SK-N-SH (cell line): ENCODE data around the gene DEFB129. TPM values are rescaled to one million over a fixed set of nuclear protein-coding genes. Genes with fewer than 3 reads are reported as not detected.
"Not testable (repeated sequence)": the region's sequence is repeated elsewhere in the genome, so short reads cannot be mapped to it uniquely, and the experiment has no call there.

ENCODE experiments used
- CTCF ChIA-PET: fragments of 300-600, 350-600 bp; formaldehyde crosslinking; extraction: SDS; loops from one replicate; lab custom pipeline; 2021; lab: Yijun Ruan, JAX
- POLR2A ChIA-PET: fragments of 350-600 bp; sonication (Branson Sonifier 250); formaldehyde crosslinking; extraction: SDS; loops from one replicate; lab custom pipeline; 2020; ENCODE audit warnings: antibody characterized with exemption, inconsistent platforms; lab: Yijun Ruan, JAX
- DNase-seq: peaks from one replicate; pipeline ENCODE4 v3.0.0; 2012
- H2AFZ ChIP-seq: fragments of 200-600 bp; sonication (generic); 2 replicates; pipeline ENCODE4 v1.8.1; 2016; ENCODE audit warnings: antibody characterized with exemption, mild to moderate bottlenecking, low read depth
- H3F3A ChIP-seq: fragments of 200-600 bp; sonication (generic); replicated peaks from 2 replicates; pipeline ENCODE3; 2016; ENCODE audit warnings: antibody characterized with exemption, mild to moderate bottlenecking; ENCODE audit not compliant: insufficient read depth
- H3K27ac ChIP-seq, 2 experiments: fragments of 200-500 bp in 1 of 2; fragments of 200-600 bp in 1 of 2; sonication (Bioruptor generic) in 1 of 2; sonication (generic), shearing (Covaris generic) in 1 of 2; 2 replicates each; pipeline versions ENCODE4 v1.5.1 to v1.6.1; 2014 to 2016; ENCODE audit warnings: low read depth in 2 of 2, inconsistent platforms in 1 of 2, low read length in 1 of 2, mild to moderate bottlenecking in 1 of 2, mixed read lengths in 1 of 2
- H3K27me3 ChIP-seq: fragments of 200-600 bp; sonication (generic), shearing (Covaris generic); 2 replicates; pipeline ENCODE4 v1.6.1; 2016; ENCODE audit warnings: mixed run types; ENCODE audit not compliant: insufficient read depth
- H3K36me3 ChIP-seq, 2 experiments: fragments of 200-500 bp in 1 of 2; fragments of 200-600 bp in 1 of 2; sonication (Bioruptor generic) in 1 of 2; sonication (generic) in 1 of 2; replicated peaks in 1 of 2; 2 replicates each; pipeline versions ENCODE3 to v1.5.1; 2014 to 2016; ENCODE audit warnings: low read length in 1 of 2, mild to moderate bottlenecking in 1 of 2; ENCODE audit not compliant: insufficient read depth in 2 of 2, control insufficient read depth in 1 of 2
- H3K4me1 ChIP-seq, 2 experiments: fragments of 200-500 bp in 1 of 2; fragments of 200-600 bp in 1 of 2; sonication (Bioruptor generic) in 1 of 2; sonication (generic), shearing (Covaris generic) in 1 of 2; 2 replicates each; pipeline versions ENCODE4 v1.5.1 to v1.6.1; 2014 to 2016; ENCODE audit warnings: low read depth in 1 of 2, low read length in 1 of 2, mixed run types in 1 of 2; ENCODE audit not compliant: insufficient read depth in 2 of 2, control insufficient read depth in 1 of 2
- H3K4me2 ChIP-seq: fragments of 200-600 bp; sonication (generic), shearing (Covaris generic); 2 replicates; pipeline ENCODE4 v1.6.1; 2017; ENCODE audit warnings: mixed run types
- H3K4me3 ChIP-seq, 2 experiments: fragments of 200-500 bp in 1 of 2; fragments of 200-600 bp in 1 of 2; sonication (Bioruptor generic) in 1 of 2; sonication (generic), shearing (Covaris generic) in 1 of 2; 2 replicates each; pipeline versions ENCODE4 v1.5.1 to v1.8.1; 2014 to 2016; ENCODE audit warnings: low read depth in 2 of 2, inconsistent platforms in 1 of 2, low read length in 1 of 2, mild to moderate bottlenecking in 1 of 2, mixed read lengths in 1 of 2, moderate library complexity in 1 of 2
- H3K79me2 ChIP-seq: fragments of 200-600 bp; sonication (generic); 2 replicates; pipeline ENCODE4 v1.8.1; 2017; ENCODE audit warnings: mild to moderate bottlenecking; ENCODE audit not compliant: insufficient read depth
- H3K9ac ChIP-seq: fragments of 200-600 bp; sonication (generic); 2 replicates; pipeline ENCODE4 v1.6.1; 2017; ENCODE audit warnings: mixed run types
- H3K9me2 ChIP-seq: fragments of 200-600 bp; sonication (generic); 2 replicates; pipeline ENCODE4 v1.6.1; 2017; ENCODE audit warnings: mixed run types
- H3K9me3 ChIP-seq: fragments of 200-600 bp; sonication (generic); 2 replicates; pipeline ENCODE4 v1.6.1; 2017; ENCODE audit warnings: mixed run types, mild to moderate bottlenecking, moderate library complexity
- H4K20me1 ChIP-seq: fragments of 200-600 bp; sonication (generic); 2 replicates; pipeline ENCODE4 v1.6.1; 2017; ENCODE audit warnings: mild to moderate bottlenecking, mixed run types; ENCODE audit not compliant: insufficient read depth
- CHD2 ChIP-seq: fragments of 150-350 bp; IDR thresholded peaks from 2 replicates; pipeline ENCODE4 v1.6.1; 2018; ENCODE audit warnings: low read length; ENCODE audit not compliant: partially characterized antibody
- ELF1 ChIP-seq: IDR thresholded peaks from 2 replicates; pipeline ENCODE4 v1.4.0; 2012
- FOSL2 ChIP-seq: IDR thresholded peaks from 2 replicates; pipeline ENCODE4 v1.4.0; 2012; ENCODE audit warnings: low read depth, mild to moderate bottlenecking, moderate library complexity, borderline replicate concordance
- FOXJ3 ChIP-seq: sonication (generic); formaldehyde crosslinking; IDR thresholded peaks from 2 replicates; pipeline ENCODE4 v1.5.1; 2020; ENCODE audit warnings: mild to moderate bottlenecking, missing genetic modification reagents
- JUND ChIP-seq: IDR thresholded peaks from 2 replicates; pipeline ENCODE4 v1.4.0; 2012
- MEF2A ChIP-seq: IDR thresholded peaks from 2 replicates; pipeline ENCODE4 v1.4.0; 2012; ENCODE audit warnings: low read depth, borderline replicate concordance
- NRF1 ChIP-seq: IDR thresholded peaks from 2 replicates; pipeline ENCODE4 v1.6.1; 2012; ENCODE audit warnings: low read depth, mild to moderate bottlenecking, low read length
- RFX5 ChIP-seq: IDR thresholded peaks from 2 replicates; pipeline ENCODE4 v1.6.1; 2012; ENCODE audit warnings: mild to moderate bottlenecking, improper control_type of control experiment, low read length
- RXRA ChIP-seq: IDR thresholded peaks from 2 replicates; pipeline ENCODE4 v1.4.0; 2012; ENCODE audit warnings: low read depth, mild to moderate bottlenecking, borderline replicate concordance
- SIN3A ChIP-seq: IDR thresholded peaks from 2 replicates; pipeline ENCODE4 v1.6.1; 2012; ENCODE audit warnings: low read depth, mild to moderate bottlenecking, low read length, moderate library complexity, borderline replicate concordance
- SMC3 ChIP-seq: IDR thresholded peaks from 2 replicates; pipeline ENCODE4 v1.6.1; 2012; ENCODE audit warnings: low read depth, low read length, improper control_type of control experiment
- TEAD4 ChIP-seq: IDR thresholded peaks from 2 replicates; pipeline ENCODE4 v1.4.0; 2012; ENCODE audit warnings: mild to moderate bottlenecking, borderline replicate concordance; ENCODE audit not compliant: insufficient read depth
- YY1 ChIP-seq: IDR thresholded peaks from 2 replicates; pipeline ENCODE4 v1.4.0; 2012; ENCODE audit warnings: low read depth, mild to moderate bottlenecking
- WGBS: methylation state at CpG from one replicate; pipeline ENCODE4 v1.1.6; 2017; ENCODE audit warnings: low lambda C conversion rate; 5-methylcytosine and 5-hydroxymethylcytosine counted together
- polyA plus RNA-seq, 3 experiments: library from polyadenylated mRNA; depleted of rRNA; stranded (reverse); fragments of >200 nt; gene quantifications; 2 replicates each; pipeline ENCODE4 v1.2.3, GENCODE V29; 2012
- TF ChIP-seq, protein P1 (sequence below): IDR thresholded peaks from 2 replicates; pipeline ENCODE4 v1.4.0; 2012; ENCODE audit warnings: low read depth
- TF ChIP-seq, protein P2 (sequence below): fragments of 200-600 bp; sonication (generic); IDR thresholded peaks from 2 replicates; pipeline ENCODE4 v1.6.1; 2017; ENCODE audit warnings: antibody characterized with exemption, mild to moderate bottlenecking, moderate library complexity
- TF ChIP-seq, protein P3 (sequence below): IDR thresholded peaks from 2 replicates; pipeline ENCODE4 v1.4.0; 2012; ENCODE audit warnings: low read depth, borderline replicate concordance

Gene DEFB129
- polyA plus RNA-seq, 1 of the 3 experiments (the other 2 are of a cell fraction): not detected

DNA sequence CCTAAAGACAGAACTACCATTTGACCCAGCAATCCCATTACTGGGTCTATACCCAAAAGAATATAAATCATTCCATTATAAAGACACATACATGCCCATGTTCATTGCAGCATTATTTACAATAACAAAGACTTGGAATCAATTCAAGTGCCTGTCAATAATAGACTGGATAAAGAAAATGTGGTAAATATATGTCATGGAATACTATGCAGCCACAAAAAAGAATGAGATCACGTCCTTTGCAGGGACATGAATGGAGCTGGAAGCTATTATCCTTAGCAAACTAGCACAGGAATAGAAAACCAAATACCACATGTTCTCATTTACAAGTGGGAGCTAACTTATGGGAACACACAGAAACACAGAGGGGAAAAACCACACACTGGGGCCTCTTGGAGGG is 28.8 kb upstream of the DEFB129 start:
- WGBS: 8% methylated on average over 1 of the region's 1 CpG

DNA sequence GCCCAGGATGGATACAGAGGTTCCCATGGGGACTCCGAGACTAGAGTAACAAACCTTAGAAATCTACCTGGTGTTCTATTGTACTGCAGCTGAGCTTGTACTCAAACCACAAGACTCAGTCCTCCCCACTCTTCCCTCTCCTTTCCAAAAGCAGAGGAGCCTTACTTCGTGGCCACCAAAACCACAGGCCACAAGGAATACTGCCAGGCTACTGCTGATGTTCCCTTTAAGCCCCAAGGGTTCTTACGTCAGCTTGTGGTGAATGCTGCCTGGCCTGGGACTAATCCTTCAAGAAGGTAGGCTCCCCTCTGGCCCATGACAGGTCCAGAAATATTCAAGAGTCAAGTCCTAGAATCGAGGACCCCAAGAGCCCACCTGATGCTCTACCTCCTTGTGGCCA is 27.1 kb upstream of the DEFB129 start:
- TF ChIP-seq RFX5 (no peak), TEAD4 (no peak), FOSL2 (no peak), YY1 (no peak), RXRA (no peak), CHD2 (no peak), FOXJ3 (CRISPR knock-in tag) (no peak)
- TF ChIP-seq, protein P1, sequence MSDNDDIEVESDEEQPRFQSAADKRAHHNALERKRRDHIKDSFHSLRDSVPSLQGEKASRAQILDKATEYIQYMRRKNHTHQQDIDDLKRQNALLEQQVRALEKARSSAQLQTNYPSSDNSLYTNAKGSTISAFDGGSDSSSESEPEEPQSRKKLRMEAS: no peak
- CTCF ChIA-PET: no interaction called here
- DNase-seq: no peak

More for the DNA sequence above, 28.8 kb upstream of the DEFB129 start:
- TF ChIP-seq NRF1 (no peak), FOXJ3 (CRISPR knock-in tag) (no peak), CHD2 (no peak), SIN3A (no peak), SMC3 (no peak), JUND (no peak), ELF1 (no peak), RXRA (no peak), RFX5 (no peak), MEF2A (no peak)
- TF ChIP-seq, protein P2, sequence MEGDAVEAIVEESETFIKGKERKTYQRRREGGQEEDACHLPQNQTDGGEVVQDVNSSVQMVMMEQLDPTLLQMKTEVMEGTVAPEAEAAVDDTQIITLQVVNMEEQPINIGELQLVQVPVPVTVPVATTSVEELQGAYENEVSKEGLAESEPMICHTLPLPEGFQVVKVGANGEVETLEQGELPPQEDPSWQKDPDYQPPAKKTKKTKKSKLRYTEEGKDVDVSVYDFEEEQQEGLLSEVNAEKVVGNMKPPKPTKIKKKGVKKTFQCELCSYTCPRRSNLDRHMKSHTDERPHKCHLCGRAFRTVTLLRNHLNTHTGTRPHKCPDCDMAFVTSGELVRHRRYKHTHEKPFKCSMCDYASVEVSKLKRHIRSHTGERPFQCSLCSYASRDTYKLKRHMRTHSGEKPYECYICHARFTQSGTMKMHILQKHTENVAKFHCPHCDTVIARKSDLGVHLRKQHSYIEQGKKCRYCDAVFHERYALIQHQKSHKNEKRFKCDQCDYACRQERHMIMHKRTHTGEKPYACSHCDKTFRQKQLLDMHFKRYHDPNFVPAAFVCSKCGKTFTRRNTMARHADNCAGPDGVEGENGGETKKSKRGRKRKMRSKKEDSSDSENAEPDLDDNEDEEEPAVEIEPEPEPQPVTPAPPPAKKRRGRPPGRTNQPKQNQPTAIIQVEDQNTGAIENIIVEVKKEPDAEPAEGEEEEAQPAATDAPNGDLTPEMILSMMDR: no peak
- TF ChIP-seq, protein P1: no peak
- TF ChIP-seq, protein P3, sequence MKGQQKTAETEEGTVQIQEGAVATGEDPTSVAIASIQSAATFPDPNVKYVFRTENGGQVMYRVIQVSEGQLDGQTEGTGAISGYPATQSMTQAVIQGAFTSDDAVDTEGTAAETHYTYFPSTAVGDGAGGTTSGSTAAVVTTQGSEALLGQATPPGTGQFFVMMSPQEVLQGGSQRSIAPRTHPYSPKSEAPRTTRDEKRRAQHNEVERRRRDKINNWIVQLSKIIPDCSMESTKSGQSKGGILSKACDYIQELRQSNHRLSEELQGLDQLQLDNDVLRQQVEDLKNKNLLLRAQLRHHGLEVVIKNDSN: no peak
- Histone ChIP-seq H3K4me3 (no peak overlapping the region), H4K20me1 (no peaks in the 10 kb centered on the region), H3K27ac (no peak overlapping the region), H3K4me1 (no peaks in the 10 kb centered on the region), H3K9me2 (no peaks in the 10 kb centered on the region), H3K9me3 (no peaks in the 10 kb centered on the region), H2AFZ (no peak overlapping the region), H3F3A (no peaks in the 10 kb centered on the region), H3K4me2 (no peak overlapping the region), H3K9ac (no peak overlapping the region), H3K79me2 (no peaks in the 10 kb centered on the region), H3K27me3 (no peaks in the 10 kb centered on the region), H3K36me3 (no peaks in the 10 kb centered on the region)
- POLR2A ChIA-PET: no interaction called here
- DNase-seq: no peak
- CTCF ChIA-PET: interaction anchor here (1.1 kb wide), 1 partner anchor 10 kb away, joined by 3 read pairs; no protein-coding TSS in a partner anchor

DNA sequence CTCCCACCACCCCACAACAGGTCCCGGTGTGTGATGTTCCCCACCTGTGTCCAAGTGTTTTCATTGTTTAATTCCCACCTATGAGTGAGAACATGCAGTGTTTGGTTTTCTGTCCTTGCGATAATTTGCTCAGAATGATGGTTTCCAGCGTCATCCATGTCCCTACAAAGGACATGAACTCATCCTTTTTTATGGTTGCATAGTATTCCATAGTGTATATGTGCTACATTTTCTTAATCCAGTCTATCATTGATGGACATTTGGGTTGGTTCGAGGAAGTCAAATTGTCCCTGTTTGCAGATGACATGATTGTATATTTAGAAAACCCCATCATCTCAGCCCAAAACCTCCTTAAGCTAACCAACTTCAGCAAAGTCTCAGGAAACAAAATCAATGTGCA is 23.4 kb upstream of the DEFB129 start:
- DNase-seq, H3K4me2 ChIP-seq, H3K36me3 ChIP-seq, POLR2A ChIA-PET, H4K20me1 ChIP-seq, H3K4me1 ChIP-seq, H3F3A ChIP-seq, H3K27ac ChIP-seq, H3K27me3 ChIP-seq, H2AFZ ChIP-seq, H3K9me2 ChIP-seq, H3K79me2 ChIP-seq, H3K9ac ChIP-seq, CTCF ChIA-PET, H3K9me3 ChIP-seq, H3K4me3 ChIP-seq: not testable (repeated sequence)
- 23% methylated on average over 4 of the region's 4 CpGs for WGBS

More for the DNA sequence above, 27.1 kb upstream of the DEFB129 start:
- no peaks in the 10 kb centered on the region for H3K9me3 ChIP-seq
- no peaks in the 10 kb centered on the region for H3F3A ChIP-seq
- WGBS: 24% methylated on average over 4 of the region's 4 CpGs
- H2AFZ ChIP-seq: no peak overlapping the region
- H3K4me3 ChIP-seq: no peak overlapping the region
- no peaks in the 10 kb centered on the region for H4K20me1 ChIP-seq
- no peaks in the 10 kb centered on the region for H3K79me2 ChIP-seq
- no peaks in the 10 kb centered on the region for H3K4me1 ChIP-seq
- POLR2A ChIA-PET: no interaction called here
- no peaks in the 10 kb centered on the region for H3K9me2 ChIP-seq
- H3K4me2 ChIP-seq: no peak overlapping the region
- no peak overlapping the region for H3K27ac ChIP-seq
- no peaks in the 10 kb centered on the region for H3K36me3 ChIP-seq
- H3K9ac ChIP-seq: no peak overlapping the region
- no peaks in the 10 kb centered on the region for H3K27me3 ChIP-seq
